Measurements from ENCODE around the gene FOSB.

FOSB gene

DNA sequence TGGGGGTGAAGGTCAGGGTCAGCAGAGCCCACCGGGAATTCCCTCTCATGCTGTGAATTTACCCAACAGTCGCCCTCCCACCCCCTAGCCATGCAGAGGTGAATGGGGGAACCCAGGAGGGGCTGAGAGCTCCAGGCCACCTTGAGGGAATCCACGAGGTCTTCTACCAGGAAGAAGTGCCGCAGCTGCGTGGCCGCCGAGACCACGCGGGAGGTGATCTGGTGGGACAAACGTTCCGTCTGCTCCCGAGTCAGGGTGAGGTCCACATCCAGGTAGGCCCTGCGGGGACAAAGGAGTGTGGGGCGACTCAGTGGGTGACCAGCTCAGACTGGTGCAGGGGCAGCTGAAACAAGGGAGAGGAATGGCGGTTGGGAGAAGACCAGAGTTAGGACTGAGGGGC is 20.9 kb downstream of the FOSB start:
- DNase-seq (ENCODE audit: low read depth) = no peak
- H3K4me3 ChIP-seq (ENCODE audit: low read length) = no peak overlapping the region
- TF ChIP-seq, protein P1, sequence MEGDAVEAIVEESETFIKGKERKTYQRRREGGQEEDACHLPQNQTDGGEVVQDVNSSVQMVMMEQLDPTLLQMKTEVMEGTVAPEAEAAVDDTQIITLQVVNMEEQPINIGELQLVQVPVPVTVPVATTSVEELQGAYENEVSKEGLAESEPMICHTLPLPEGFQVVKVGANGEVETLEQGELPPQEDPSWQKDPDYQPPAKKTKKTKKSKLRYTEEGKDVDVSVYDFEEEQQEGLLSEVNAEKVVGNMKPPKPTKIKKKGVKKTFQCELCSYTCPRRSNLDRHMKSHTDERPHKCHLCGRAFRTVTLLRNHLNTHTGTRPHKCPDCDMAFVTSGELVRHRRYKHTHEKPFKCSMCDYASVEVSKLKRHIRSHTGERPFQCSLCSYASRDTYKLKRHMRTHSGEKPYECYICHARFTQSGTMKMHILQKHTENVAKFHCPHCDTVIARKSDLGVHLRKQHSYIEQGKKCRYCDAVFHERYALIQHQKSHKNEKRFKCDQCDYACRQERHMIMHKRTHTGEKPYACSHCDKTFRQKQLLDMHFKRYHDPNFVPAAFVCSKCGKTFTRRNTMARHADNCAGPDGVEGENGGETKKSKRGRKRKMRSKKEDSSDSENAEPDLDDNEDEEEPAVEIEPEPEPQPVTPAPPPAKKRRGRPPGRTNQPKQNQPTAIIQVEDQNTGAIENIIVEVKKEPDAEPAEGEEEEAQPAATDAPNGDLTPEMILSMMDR (conservative IDR thresholded peaks at IDR 0.05; ENCODE audit: low read length) = no peak

- TF ChIP-seq, protein P1 (conservative IDR thresholded peaks at IDR 0.05; ENCODE audit: low read length) = no peak
- no peak overlapping the region for H3K4me3 ChIP-seq (ENCODE audit: low read length)
- DNase-seq (ENCODE audit: low read depth) = no peak
These were observed 21.5 kb downstream of the FOSB start for GRCh38 chr19:45489216-45489855.

GRCh38 chr19:45492137-45492626 is 24.4 kb downstream of the FOSB start:
- no peak for DNase-seq (ENCODE audit: low read depth)
- TF ChIP-seq, protein P1 (conservative IDR thresholded peaks at IDR 0.05; ENCODE audit: low read length) = no peak
- peak overlapping the region; percentile 72 for H3K4me3 ChIP-seq (ENCODE audit: low read length)

DNA sequence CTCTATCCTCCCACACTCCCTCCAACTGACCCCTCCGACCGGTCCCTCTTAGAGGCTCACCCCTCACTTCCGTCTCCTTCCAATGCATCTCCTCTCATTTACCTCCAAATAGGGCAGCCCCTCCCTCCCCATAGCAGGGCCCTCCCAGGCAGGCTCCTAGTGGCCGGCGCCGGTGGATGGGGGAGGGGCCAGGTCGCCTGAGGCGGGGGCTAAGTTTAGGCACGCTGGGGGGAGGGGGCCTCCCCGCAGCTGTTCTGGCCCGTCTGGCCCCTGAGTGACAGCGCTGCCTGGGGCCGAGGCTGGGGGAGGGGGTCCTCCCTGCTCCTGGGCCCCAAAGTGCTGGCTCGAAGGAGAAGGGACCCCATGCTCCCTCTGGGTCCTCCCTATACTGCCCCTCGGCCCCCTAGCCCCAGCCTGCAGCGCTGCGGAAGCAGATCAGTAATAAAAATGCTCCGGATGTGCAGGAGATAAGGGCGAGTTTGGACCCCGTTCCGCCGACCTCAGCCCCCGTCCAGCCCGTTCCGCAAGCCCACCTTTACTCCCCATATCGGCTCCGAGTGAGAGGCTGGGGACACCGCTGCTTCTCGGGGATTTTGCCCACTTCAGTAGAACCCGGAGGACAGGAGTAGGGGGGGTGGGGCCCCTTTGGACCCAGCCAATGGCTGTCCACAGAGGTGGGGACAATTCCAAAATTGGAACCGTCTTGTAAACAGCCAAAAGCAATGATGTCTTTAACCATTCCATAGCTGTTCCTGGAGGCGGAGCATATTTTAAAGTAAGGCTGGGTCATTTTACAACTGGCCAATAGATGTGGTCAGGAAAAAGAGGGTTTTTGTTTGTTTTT is 25.1 kb downstream of the FOSB start:
- TF ChIP-seq, protein P1 (conservative IDR thresholded peaks at IDR 0.05; ENCODE audit: low read length) = no peak
- DNase-seq (ENCODE audit: low read depth) = peak; percentile 70
- peak overlapping the region; percentile 72 for H3K4me3 ChIP-seq (ENCODE audit: low read length)

GRCh38 chr19:45494261-45494916 is 26.6 kb downstream of the FOSB start:
- TF ChIP-seq, protein P1 (conservative IDR thresholded peaks at IDR 0.05; ENCODE audit: low read length) = no peak
- H3K4me3 ChIP-seq (ENCODE audit: low read length) = no peak overlapping the region
- DNase-seq (ENCODE audit: low read depth) = no peak

- no peak overlapping the region for H3K4me3 ChIP-seq (ENCODE audit: low read length)
- TF ChIP-seq, protein P1 (conservative IDR thresholded peaks at IDR 0.05; ENCODE audit: low read length) = no peak
- DNase-seq (ENCODE audit: low read depth) = no peak
These were observed 27.4 kb downstream of the FOSB start for GRCh38 chr19:45495178-45495577.

All from AG10803 (cell line).